GM21390 (cell line): ENCODE data around the gene PLAC8L1.

Experiments
- ATAC-seq: cut with Tn5 transposase; IDR thresholded peaks from one replicate; pipeline ENCODE4 v1.9.1; 2021; ENCODE audit not compliant: unreplicated experiment

Gene PLAC8L1

GRCh38 chr5:146081556-146081955 lies 23.8 kb downstream of the PLAC8L1 start:
- ATAC-seq: no peak

GRCh38 chr5:146079695-146080373 lies 25.5 kb downstream of the PLAC8L1 start:
- no peak for ATAC-seq

GRCh38 chr5:146078566-146078965 lies 26.8 kb downstream of the PLAC8L1 start:
- no peak for ATAC-seq

- ATAC-seq: no peak
These were observed 28.9 kb downstream of the PLAC8L1 start for GRCh38 chr5:146076455-146076854.

- no peak for ATAC-seq
These were observed 29.3 kb downstream of the PLAC8L1 start for GRCh38 chr5:146076028-146076427.

- no peak for ATAC-seq
These were observed 32.0 kb downstream of the PLAC8L1 start for GRCh38 chr5:146073239-146073900.

- no peak for ATAC-seq
These were observed 32.8 kb downstream of the PLAC8L1 start for GRCh38 chr5:146072595-146072994.

- no peak for ATAC-seq
These were observed 34.2 kb downstream of the PLAC8L1 start for GRCh38 chr5:146071171-146071570.

- ATAC-seq: no peak
These were observed 34.6 kb downstream of the PLAC8L1 start for GRCh38 chr5:146070746-146071145.

- ATAC-seq: peak; percentile 79
These were observed 35.6 kb downstream of the PLAC8L1 start for GRCh38 chr5:146069780-146070099.

GRCh38 chr5:146068977-146069779 lies 36.2 kb downstream of the PLAC8L1 start:
- peak; percentile 66 for ATAC-seq

- no peak for ATAC-seq
These were observed 37.2 kb downstream of the PLAC8L1 start for GRCh38 chr5:146068206-146068605.

- ATAC-seq: no peak
These were observed 38.4 kb downstream of the PLAC8L1 start for GRCh38 chr5:146066968-146067367.

- no peak for ATAC-seq
These were observed 45.2 kb downstream of the PLAC8L1 start for GRCh38 chr5:146060221-146060585.

GRCh38 chr5:146059460-146060220 lies 45.7 kb downstream of the PLAC8L1 start:
- no peak for ATAC-seq

GRCh38 chr5:146055432-146055831 lies 49.9 kb downstream of the PLAC8L1 start:
- no peak for ATAC-seq

- no peak for ATAC-seq
These were observed 52.6 kb downstream of the PLAC8L1 start for GRCh38 chr5:146052780-146053179.

GRCh38 chr5:146051678-146052077 lies 53.7 kb downstream of the PLAC8L1 start:
- ATAC-seq: no peak

GRCh38 chr5:146050086-146050485 lies 55.3 kb downstream of the PLAC8L1 start:
- ATAC-seq: no peak

GRCh38 chr5:146049704-146050026 lies 55.7 kb downstream of the PLAC8L1 start:
- ATAC-seq: no peak

- no peak for ATAC-seq
These were observed 56.2 kb downstream of the PLAC8L1 start for GRCh38 chr5:146048994-146049703.
